ENCODE results near the gene SNAPIN. TPM values are rescaled to one million over a fixed set of nuclear protein-coding genes. Genes with fewer than 3 reads are reported as not detected.

Gene SNAPIN
- total RNA-seq, 1 experiment from 2014 or later = 29.0 TPM

DNA sequence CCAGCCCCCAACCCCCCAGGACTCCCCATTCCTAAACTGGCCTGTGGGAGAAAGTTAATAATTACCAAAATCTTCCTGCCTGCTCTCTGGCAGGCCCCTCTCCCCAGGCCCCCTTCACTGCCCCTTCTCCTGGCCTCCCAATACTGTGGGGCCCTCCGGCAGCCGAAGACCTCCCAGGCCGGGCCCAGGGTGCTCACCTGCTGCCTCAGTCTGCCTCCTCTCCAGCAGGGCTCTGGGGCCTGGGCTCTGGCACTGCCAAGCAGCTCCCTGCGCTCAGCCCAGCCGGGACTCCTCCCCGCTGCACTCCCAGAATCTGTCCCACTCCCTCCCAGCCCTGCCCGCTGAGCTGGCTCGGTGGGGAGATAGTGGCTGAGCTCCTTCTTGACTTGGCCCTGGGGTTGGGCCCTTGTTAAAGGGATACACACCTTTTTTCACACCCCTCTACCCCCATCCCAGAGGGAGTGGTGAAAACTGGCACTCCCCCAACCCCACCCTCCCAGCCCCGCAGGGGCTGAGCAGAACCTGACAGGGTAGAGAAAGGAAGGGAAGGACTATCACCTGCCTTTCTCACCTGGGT lies 45.7 kb upstream of the SNAPIN start, which contains the start of gene S100A16:
TSS of gene S100A16 (minus strand) at position 383 of the 577 bp plus-strand sequence. CDS start 4,986 bp downstream, outside the sequence.
- no peak within 1 kb of the TSS for H3K9ac ChIP-seq (ENCODE audit: extremely low read depth, insufficient read length, low read length)
- H2AK5ac ChIP-seq (ENCODE audit: insufficient read length, low read length) = no peak within 1 kb of the TSS
- Mint-ChIP-seq H3K27me3 (ENCODE audit: low read depth) (peaks cover 2% of the 10 kb centered on the region; the same call in 1 of the 2 replicates), H3K4me3 (peak within 1 kb of the TSS; percentile 15 to 78; a peak in 4 of 5 replicates), H3K9me3 (no peaks in the 10 kb centered on the region), H3K27ac (peak within 1 kb of the TSS in 1 of 3 experiments; percentile 93; a peak in 2 of 7 replicates), H3K4me1 (peaks cover 40 to 68% of the 10 kb centered on the region in 2 experiments), H3K36me3 (ENCODE audit: insufficient read depth in 1 of 3, low read depth in 3 of 3) (no peaks in the 10 kb centered on the region)
- no peak within 1 kb of the TSS for H2BK15ac ChIP-seq (ENCODE audit: low read depth, low read length)
- no peak within 1 kb of the TSS for H2BK12ac ChIP-seq (ENCODE audit: insufficient read length, low read depth, low read length)
- H2AFZ ChIP-seq (ENCODE audit: low read length) = no peak within 1 kb of the TSS
- peak; percentile 62 for DNase-seq
- H2BK20ac ChIP-seq (ENCODE audit: low read depth, low read length, poor library complexity, severe bottlenecking) = no peak within 1 kb of the TSS
- no peaks in the 10 kb centered on the region for H4K20me1 ChIP-seq (ENCODE audit: control insufficient read depth, insufficient read depth, insufficient read length)
- no peak within 1 kb of the TSS; the same call in 1 of the 2 replicates for H3K14ac ChIP-seq (ENCODE audit: insufficient read depth, low read length)
- no peak within 1 kb of the TSS for H2BK120ac ChIP-seq (ENCODE audit: low read depth, low read length, poor library complexity, severe bottlenecking)
- H3K27me3 ChIP-seq (ENCODE audit: insufficient read depth, low read length) = no peaks in the 10 kb centered on the region
- H3K79me2 ChIP-seq (ENCODE audit: insufficient read depth, low read length) = no peaks in the 10 kb centered on the region
- H2BK5ac ChIP-seq (ENCODE audit: insufficient read length, low read length) = no peak within 1 kb of the TSS
- H4K8ac ChIP-seq (replicated peaks; ENCODE audit: insufficient read length, low read depth, low read length) = no peak within 1 kb of the TSS
- no peak within 1 kb of the TSS for H3K56ac ChIP-seq (ENCODE audit: insufficient read length, low read depth, low read length)
- no peak within 1 kb of the TSS for H3T11ph ChIP-seq (ENCODE audit: low read length)
- no peak within 1 kb of the TSS for H4K5ac ChIP-seq (ENCODE audit: insufficient read length, low read depth, low read length)
- H4K91ac ChIP-seq (ENCODE audit: insufficient read length, low read depth, low read length) = no peak within 1 kb of the TSS
- H3K4me1 ChIP-seq (ENCODE audit: insufficient read depth, low read length) = peaks cover 9% of the 10 kb centered on the region; the same call in 1 of the 2 replicates
- WGBS (ENCODE audit: extremely low coverage, insufficient read length, low lambda C conversion rate) = no CpG with 5 or more reads among the region's 9 CpGs
- H3K4me2 ChIP-seq (ENCODE audit: insufficient read depth, insufficient read length, low read length) = peak within 1 kb of the TSS; percentile 2
- H3K23me2 ChIP-seq (ENCODE audit: insufficient read length, low read depth, low read length, poor library complexity, severe bottlenecking) = peaks cover 3% of the 10 kb centered on the region
- no peaks in the 10 kb centered on the region for H3K9me3 ChIP-seq (ENCODE audit: control insufficient read depth, low read depth, low read length)
- H3K27ac ChIP-seq (ENCODE audit: insufficient read length, low read depth, low read length) = no peak within 1 kb of the TSS
- H3K18ac ChIP-seq (ENCODE audit: insufficient read length, low read depth, low read length) = no peak within 1 kb of the TSS
- TF ChIP-seq, protein P1, sequence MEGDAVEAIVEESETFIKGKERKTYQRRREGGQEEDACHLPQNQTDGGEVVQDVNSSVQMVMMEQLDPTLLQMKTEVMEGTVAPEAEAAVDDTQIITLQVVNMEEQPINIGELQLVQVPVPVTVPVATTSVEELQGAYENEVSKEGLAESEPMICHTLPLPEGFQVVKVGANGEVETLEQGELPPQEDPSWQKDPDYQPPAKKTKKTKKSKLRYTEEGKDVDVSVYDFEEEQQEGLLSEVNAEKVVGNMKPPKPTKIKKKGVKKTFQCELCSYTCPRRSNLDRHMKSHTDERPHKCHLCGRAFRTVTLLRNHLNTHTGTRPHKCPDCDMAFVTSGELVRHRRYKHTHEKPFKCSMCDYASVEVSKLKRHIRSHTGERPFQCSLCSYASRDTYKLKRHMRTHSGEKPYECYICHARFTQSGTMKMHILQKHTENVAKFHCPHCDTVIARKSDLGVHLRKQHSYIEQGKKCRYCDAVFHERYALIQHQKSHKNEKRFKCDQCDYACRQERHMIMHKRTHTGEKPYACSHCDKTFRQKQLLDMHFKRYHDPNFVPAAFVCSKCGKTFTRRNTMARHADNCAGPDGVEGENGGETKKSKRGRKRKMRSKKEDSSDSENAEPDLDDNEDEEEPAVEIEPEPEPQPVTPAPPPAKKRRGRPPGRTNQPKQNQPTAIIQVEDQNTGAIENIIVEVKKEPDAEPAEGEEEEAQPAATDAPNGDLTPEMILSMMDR (conservative IDR thresholded peaks at IDR 0.05) = no peak
- H3K4ac ChIP-seq (ENCODE audit: low read depth, low read length) = no peak within 1 kb of the TSS
- H3K79me1 ChIP-seq (ENCODE audit: insufficient read depth, low read depth, low read length, poor library complexity, severe bottlenecking) = no peaks in the 10 kb centered on the region
- H3K23ac ChIP-seq (ENCODE audit: insufficient read length, low read depth, low read length) = no peak within 1 kb of the TSS

Data from H9 (cell line).